SK-N-SH (cell line): ENCODE results near the gene ITPRID2. TPM values are rescaled to one million over a fixed set of nuclear protein-coding genes. Genes with fewer than 3 reads are reported as not detected.

ENCODE experiments used
- CTCF ChIA-PET: fragments of 300-600, 350-600 bp; formaldehyde crosslinking; extraction: SDS; loops from one replicate; lab custom pipeline; 2021; lab: Yijun Ruan, JAX
- POLR2A ChIA-PET: fragments of 350-600 bp; sonication (Branson Sonifier 250); formaldehyde crosslinking; extraction: SDS; loops from one replicate; lab custom pipeline; 2020; ENCODE audit warnings: antibody characterized with exemption, inconsistent platforms; lab: Yijun Ruan, JAX
- DNase-seq: peaks from one replicate; pipeline ENCODE4 v3.0.0; 2012
- H2AFZ ChIP-seq: fragments of 200-600 bp; sonication (generic); 2 replicates; pipeline ENCODE4 v1.8.1; 2016; ENCODE audit warnings: antibody characterized with exemption, mild to moderate bottlenecking, low read depth
- H3F3A ChIP-seq: fragments of 200-600 bp; sonication (generic); replicated peaks from 2 replicates; pipeline ENCODE3; 2016; ENCODE audit warnings: antibody characterized with exemption, mild to moderate bottlenecking; ENCODE audit not compliant: insufficient read depth
- H3K27ac ChIP-seq, 2 experiments: fragments of 200-500 bp in 1 of 2; fragments of 200-600 bp in 1 of 2; sonication (Bioruptor generic) in 1 of 2; sonication (generic), shearing (Covaris generic) in 1 of 2; 2 replicates each; pipeline versions ENCODE4 v1.5.1 to v1.6.1; 2014 to 2016; ENCODE audit warnings: low read depth in 2 of 2, inconsistent platforms in 1 of 2, low read length in 1 of 2, mild to moderate bottlenecking in 1 of 2, mixed read lengths in 1 of 2
- H3K27me3 ChIP-seq: fragments of 200-600 bp; sonication (generic), shearing (Covaris generic); 2 replicates; pipeline ENCODE4 v1.6.1; 2016; ENCODE audit warnings: mixed run types; ENCODE audit not compliant: insufficient read depth
- H3K36me3 ChIP-seq, 2 experiments: fragments of 200-500 bp in 1 of 2; fragments of 200-600 bp in 1 of 2; sonication (Bioruptor generic) in 1 of 2; sonication (generic) in 1 of 2; replicated peaks in 1 of 2; 2 replicates each; pipeline versions ENCODE3 to v1.5.1; 2014 to 2016; ENCODE audit warnings: low read length in 1 of 2, mild to moderate bottlenecking in 1 of 2; ENCODE audit not compliant: insufficient read depth in 2 of 2, control insufficient read depth in 1 of 2
- H3K4me1 ChIP-seq, 2 experiments: fragments of 200-500 bp in 1 of 2; fragments of 200-600 bp in 1 of 2; sonication (Bioruptor generic) in 1 of 2; sonication (generic), shearing (Covaris generic) in 1 of 2; 2 replicates each; pipeline versions ENCODE4 v1.5.1 to v1.6.1; 2014 to 2016; ENCODE audit warnings: low read depth in 1 of 2, low read length in 1 of 2, mixed run types in 1 of 2; ENCODE audit not compliant: insufficient read depth in 2 of 2, control insufficient read depth in 1 of 2
- H3K4me2 ChIP-seq: fragments of 200-600 bp; sonication (generic), shearing (Covaris generic); 2 replicates; pipeline ENCODE4 v1.6.1; 2017; ENCODE audit warnings: mixed run types
- H3K4me3 ChIP-seq, 2 experiments: fragments of 200-500 bp in 1 of 2; fragments of 200-600 bp in 1 of 2; sonication (Bioruptor generic) in 1 of 2; sonication (generic), shearing (Covaris generic) in 1 of 2; 2 replicates each; pipeline versions ENCODE4 v1.5.1 to v1.8.1; 2014 to 2016; ENCODE audit warnings: low read depth in 2 of 2, inconsistent platforms in 1 of 2, low read length in 1 of 2, mild to moderate bottlenecking in 1 of 2, mixed read lengths in 1 of 2, moderate library complexity in 1 of 2
- H3K79me2 ChIP-seq: fragments of 200-600 bp; sonication (generic); 2 replicates; pipeline ENCODE4 v1.8.1; 2017; ENCODE audit warnings: mild to moderate bottlenecking; ENCODE audit not compliant: insufficient read depth
- H3K9ac ChIP-seq: fragments of 200-600 bp; sonication (generic); 2 replicates; pipeline ENCODE4 v1.6.1; 2017; ENCODE audit warnings: mixed run types
- H3K9me2 ChIP-seq: fragments of 200-600 bp; sonication (generic); 2 replicates; pipeline ENCODE4 v1.6.1; 2017; ENCODE audit warnings: mixed run types
- H3K9me3 ChIP-seq: fragments of 200-600 bp; sonication (generic); 2 replicates; pipeline ENCODE4 v1.6.1; 2017; ENCODE audit warnings: mixed run types, mild to moderate bottlenecking, moderate library complexity
- H4K20me1 ChIP-seq: fragments of 200-600 bp; sonication (generic); 2 replicates; pipeline ENCODE4 v1.6.1; 2017; ENCODE audit warnings: mild to moderate bottlenecking, mixed run types; ENCODE audit not compliant: insufficient read depth
- EZH2phosphoT487 ChIP-seq: fragments of 200-600 bp; sonication (generic); IDR thresholded peaks from 2 replicates; pipeline ENCODE4 v1.6.1; 2017; ENCODE audit warnings: low read depth, mixed run types, mild to moderate bottlenecking, antibody characterized with exemption, moderate library complexity, borderline replicate concordance
- FOSL2 ChIP-seq: IDR thresholded peaks from 2 replicates; pipeline ENCODE4 v1.4.0; 2012; ENCODE audit warnings: low read depth, mild to moderate bottlenecking, moderate library complexity, borderline replicate concordance
- GABPA ChIP-seq: IDR thresholded peaks from 2 replicates; pipeline ENCODE4 v1.4.0; 2012; ENCODE audit warnings: low read depth, mild to moderate bottlenecking
- JUND ChIP-seq: IDR thresholded peaks from 2 replicates; pipeline ENCODE4 v1.4.0; 2012
- MEF2A ChIP-seq: IDR thresholded peaks from 2 replicates; pipeline ENCODE4 v1.4.0; 2012; ENCODE audit warnings: low read depth, borderline replicate concordance
- RCOR1 ChIP-seq: fragments of 150-350 bp; IDR thresholded peaks from 2 replicates; pipeline ENCODE4 v1.6.1; 2017; ENCODE audit warnings: antibody characterized with exemption, low read length
- SIN3A ChIP-seq: IDR thresholded peaks from 2 replicates; pipeline ENCODE4 v1.6.1; 2012; ENCODE audit warnings: low read depth, mild to moderate bottlenecking, low read length, moderate library complexity, borderline replicate concordance
- TEAD4 ChIP-seq: IDR thresholded peaks from 2 replicates; pipeline ENCODE4 v1.4.0; 2012; ENCODE audit warnings: mild to moderate bottlenecking, borderline replicate concordance; ENCODE audit not compliant: insufficient read depth
- WGBS: methylation state at CpG from one replicate; pipeline ENCODE4 v1.1.6; 2017; ENCODE audit warnings: low lambda C conversion rate; 5-methylcytosine and 5-hydroxymethylcytosine counted together
- polyA plus RNA-seq, 3 experiments: library from polyadenylated mRNA; depleted of rRNA; stranded (reverse); fragments of >200 nt; gene quantifications; 2 replicates each; pipeline ENCODE4 v1.2.3, GENCODE V29; 2012

The ITPRID2 gene
- polyA plus RNA-seq, 1 of the 3 experiments (the other 2 are of a cell fraction): 41.9 TPM

DNA sequence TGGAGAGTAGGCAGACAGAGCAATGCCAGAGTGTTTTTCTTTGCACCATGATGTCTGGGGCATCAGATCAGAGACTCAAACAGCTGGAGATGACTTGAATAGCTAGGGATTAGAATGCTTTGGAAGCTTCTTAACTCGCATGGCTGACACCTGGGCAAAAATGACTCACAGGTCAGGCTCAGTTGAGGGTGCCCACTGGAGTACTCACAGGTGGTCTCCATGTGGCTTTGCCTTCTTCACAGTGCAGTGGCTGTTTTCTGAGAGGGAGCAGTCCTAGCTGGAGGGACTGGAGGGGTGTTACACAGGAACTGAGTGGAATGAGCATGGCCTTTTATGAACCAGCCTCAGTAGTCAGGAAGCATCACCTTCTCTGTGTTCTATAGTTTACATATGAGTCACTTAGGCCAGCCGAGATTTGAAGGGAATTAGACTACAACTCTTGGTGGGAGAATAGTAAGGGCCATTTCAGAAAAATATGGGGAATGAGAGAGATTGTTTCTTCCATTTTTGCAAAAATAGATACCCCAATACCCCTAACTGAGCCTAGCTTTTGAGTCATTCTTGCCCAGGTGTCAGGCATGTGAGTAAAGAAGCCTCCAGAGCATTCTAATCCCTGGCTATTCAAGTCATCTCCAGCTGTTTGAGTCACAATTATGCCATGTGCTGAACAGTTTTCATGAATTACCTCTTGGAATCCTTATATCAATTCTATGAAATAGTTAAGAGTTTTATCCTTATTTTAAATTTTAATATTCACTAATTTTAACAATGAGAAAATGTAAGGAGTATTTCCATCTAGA is 87.0 kb downstream of the ITPRID2 start:
- Histone ChIP-seq H3K4me2 (no peak overlapping the region), H3K36me3 (no peaks in the 10 kb centered on the region), H3K4me3 (no peak overlapping the region), H3K27me3 (no peaks in the 10 kb centered on the region), H3K27ac (no peak overlapping the region), H3K9me3 (no peaks in the 10 kb centered on the region), H3F3A (no peaks in the 10 kb centered on the region), H3K4me1 (no peaks in the 10 kb centered on the region), H3K9ac (no peak overlapping the region), H4K20me1 (no peaks in the 10 kb centered on the region), H2AFZ (no peak overlapping the region), H3K9me2 (no peaks in the 10 kb centered on the region), H3K79me2 (no peaks in the 10 kb centered on the region)
- POLR2A ChIA-PET: no interaction called here
- 92% methylated on average over 2 of the region's 2 CpGs for WGBS
- TF ChIP-seq GABPA (no peak), RCOR1 (no peak), EZH2phosphoT487 (no peak), MEF2A (no peak), TEAD4 (no peak), SIN3A (no peak), JUND (no peak), FOSL2 (no peak)
- CTCF ChIA-PET: no interaction called here
- no peak for DNase-seq

Other genes with a start within 250 kb of the ITPRID2 start
- 0.05 and 0.07 TPM in 2 replicates for gene CERKL, start 234.6 kb upstream of the ITPRID2 start, polyA plus RNA-seq (2012; rRNA removed)
- gene NEUROD1, start 211.2 kb upstream of the ITPRID2 start, polyA plus RNA-seq (2012; rRNA removed): 0.02 and 0.03 TPM in 2 replicates
- 0.26 and 0.41 TPM in 2 replicates for gene PPP1R1C, start 94.1 kb downstream of the ITPRID2 start, polyA plus RNA-seq (2012; rRNA removed)